Measurements from ENCODE around the gene CH25H.

- TF ChIP-seq CTCF (IDR thresholded peaks at IDR 0.05): no peak
- no peak for TF ChIP-seq POLR2A (IDR thresholded peaks at IDR 0.05)
- no peak for TF ChIP-seq POLR2AphosphoS5 (IDR thresholded peaks at IDR 0.05)
These were observed 41.9 kb upstream of the CH25H start for GRCh38 chr10:89248990-89249389.

Measured in prostate gland (tissue), 2 donors.